Activated B cell treated with CpG ODN at 0.5 μM for 24 hours (primary cell): ENCODE results near the gene TPP2. TPM values are rescaled to one million over a fixed set of nuclear protein-coding genes. Genes with fewer than 3 reads are reported as not detected.

Source experiments
- ATAC-seq: fragments of 200-7000 bp; cut with Tn5 transposase; one replicate; pipeline ENCODE4 v1.10.0; 2021; ENCODE audit warnings: low read depth, mild to moderate bottlenecking, moderate library complexity
- CTCF ChIA-PET: fragments of 350-600 bp; sonication (Branson Sonifier 250); formaldehyde crosslinking; loops from one replicate; lab custom pipeline; 2021; ENCODE audit warnings: antibody characterized with exemption; lab: Charles Lee
- POLR2A ChIA-PET: fragments of 350-600 bp; sonication (Branson Sonifier 250); formaldehyde crosslinking; loops from one replicate; lab custom pipeline; 2021; ENCODE audit warnings: antibody characterized with exemption; lab: Charles Lee
- DNase-seq: peaks from one replicate; pipeline ENCODE4 v3.0.0; 2022
- H3K27ac Mint-ChIP-seq: one replicate; pipeline ENCODE4 v1.8.0; 2020; ENCODE audit warnings: mixed read lengths
- H3K27me3 Mint-ChIP-seq: one replicate; pipeline ENCODE4 v1.8.0; 2021; ENCODE audit warnings: mixed read lengths
- H3K36me3 Mint-ChIP-seq: one replicate; pipeline ENCODE4 v1.8.0; 2021; ENCODE audit warnings: low read depth, mixed read lengths
- H3K4me1 Mint-ChIP-seq: one replicate; pipeline ENCODE4 v1.8.0; 2021; ENCODE audit warnings: mixed read lengths
- H3K4me3 Mint-ChIP-seq: one replicate; pipeline ENCODE4 v1.8.0; 2020; ENCODE audit warnings: mild to moderate bottlenecking, mixed read lengths
- H3K9me3 Mint-ChIP-seq: one replicate; pipeline ENCODE4 v1.8.0; 2020; ENCODE audit warnings: mixed read lengths
- intact Hi-C: fragments of 100-400 bp; cut with micrococcal nuclease; formaldehyde crosslinking; loops from one replicate; pipeline ENCODE4 v1.15.1; 2024
- total RNA-seq: library from RNA; stranded (reverse); gene quantifications from 2 replicates; pipeline ENCODE4 v1.2.3, GENCODE V29; 2022
- TF ChIP-seq, protein P1 (sequence below): fragments of 200-600 bp; IDR thresholded peaks from one replicate; pipeline ENCODE4 v1.8.0; 2022; ENCODE audit warnings: antibody characterized with exemption, mild to moderate bottlenecking

The TPP2 gene
- total RNA-seq, 1 donor from 2014 or later, result 53.1 TPM

DNA sequence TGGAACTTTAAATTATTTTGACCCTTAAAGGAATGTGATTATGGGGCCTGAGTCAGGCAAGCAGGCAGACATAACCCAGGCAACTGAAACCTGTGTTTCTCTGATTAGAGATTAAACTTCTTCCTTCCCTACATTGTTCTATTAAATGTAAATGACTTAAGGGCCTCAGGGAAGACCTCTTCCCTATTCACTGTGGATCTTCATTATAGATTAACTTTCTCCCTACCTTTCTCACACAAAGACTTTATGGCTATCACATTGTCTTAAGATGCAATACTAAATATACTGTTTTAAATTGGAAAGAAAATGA, 106.9 kb downstream of the TPP2 start:
- ChIA-PET POLR2A (no interaction called here), CTCF (no interaction called here)

DNA sequence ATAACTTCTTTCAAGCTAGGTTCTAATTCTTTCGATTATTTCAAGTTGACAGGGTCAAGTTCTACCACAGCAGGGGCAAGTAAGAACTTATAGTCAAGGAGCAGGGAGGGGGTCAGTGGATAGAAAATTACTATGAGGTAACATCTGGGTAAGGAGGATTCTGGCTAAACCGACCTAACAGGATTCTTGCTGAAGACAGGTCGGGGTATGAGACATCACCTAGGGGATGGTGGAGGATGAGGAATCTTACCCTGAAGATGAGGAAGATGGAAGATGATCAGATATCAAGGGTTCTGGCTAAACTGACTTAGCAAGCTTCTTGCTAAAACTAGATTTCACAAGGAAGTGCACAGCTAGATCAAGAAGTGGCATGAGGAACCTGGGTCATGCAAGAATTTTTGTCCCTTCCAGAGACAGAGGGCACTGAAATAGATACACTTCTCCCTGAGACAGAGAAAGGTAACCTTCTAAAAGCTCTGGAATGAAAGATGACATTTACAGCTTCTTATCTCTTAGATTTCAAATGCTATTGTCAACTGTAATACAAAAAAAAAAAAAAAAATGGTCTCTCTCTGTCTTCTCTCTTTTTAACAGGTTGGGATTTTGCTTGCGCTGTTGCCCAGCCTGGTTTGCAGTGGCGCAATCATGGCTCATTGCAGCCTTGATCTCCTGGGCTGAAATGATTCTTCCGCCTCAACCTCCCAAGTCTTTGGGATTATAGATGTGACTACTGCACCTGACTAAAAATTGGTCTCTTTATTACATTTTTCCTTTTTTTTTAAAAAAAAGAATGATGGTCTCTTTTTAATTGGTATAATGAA, 107.7 kb downstream of the TPP2 start:
- DNase-seq, result no peak
- Mint-ChIP-seq H3K4me1 (no peaks in the 10 kb centered on the region), H3K27ac (no peak overlapping the region), H3K9me3 (peaks cover 7% of the 10 kb centered on the region), H3K27me3 (peaks cover 6% of the 10 kb centered on the region), H3K4me3 (no peak overlapping the region), H3K36me3 (no peaks in the 10 kb centered on the region)
- no peak for ATAC-seq
- TF ChIP-seq, protein P1, sequence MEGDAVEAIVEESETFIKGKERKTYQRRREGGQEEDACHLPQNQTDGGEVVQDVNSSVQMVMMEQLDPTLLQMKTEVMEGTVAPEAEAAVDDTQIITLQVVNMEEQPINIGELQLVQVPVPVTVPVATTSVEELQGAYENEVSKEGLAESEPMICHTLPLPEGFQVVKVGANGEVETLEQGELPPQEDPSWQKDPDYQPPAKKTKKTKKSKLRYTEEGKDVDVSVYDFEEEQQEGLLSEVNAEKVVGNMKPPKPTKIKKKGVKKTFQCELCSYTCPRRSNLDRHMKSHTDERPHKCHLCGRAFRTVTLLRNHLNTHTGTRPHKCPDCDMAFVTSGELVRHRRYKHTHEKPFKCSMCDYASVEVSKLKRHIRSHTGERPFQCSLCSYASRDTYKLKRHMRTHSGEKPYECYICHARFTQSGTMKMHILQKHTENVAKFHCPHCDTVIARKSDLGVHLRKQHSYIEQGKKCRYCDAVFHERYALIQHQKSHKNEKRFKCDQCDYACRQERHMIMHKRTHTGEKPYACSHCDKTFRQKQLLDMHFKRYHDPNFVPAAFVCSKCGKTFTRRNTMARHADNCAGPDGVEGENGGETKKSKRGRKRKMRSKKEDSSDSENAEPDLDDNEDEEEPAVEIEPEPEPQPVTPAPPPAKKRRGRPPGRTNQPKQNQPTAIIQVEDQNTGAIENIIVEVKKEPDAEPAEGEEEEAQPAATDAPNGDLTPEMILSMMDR, result no peak
- ChIA-PET POLR2A (no interaction called here), CTCF (no interaction called here)
- intact Hi-C loops, result no loop called here

More for the DNA sequence above, 106.9 kb downstream of the TPP2 start:
- no peak overlapping the region for H3K4me3 Mint-ChIP-seq
- TF ChIP-seq, protein P1, result no peak
- intact Hi-C loops, result no loop called here
- ATAC-seq, result no peak
- no peaks in the 10 kb centered on the region for H3K4me1 Mint-ChIP-seq
- H3K36me3 Mint-ChIP-seq, result no peaks in the 10 kb centered on the region
- no peak overlapping the region for H3K27ac Mint-ChIP-seq
- DNase-seq, result no peak
- H3K9me3 Mint-ChIP-seq, result peaks cover 5% of the 10 kb centered on the region
- H3K27me3 Mint-ChIP-seq, result peaks cover 3% of the 10 kb centered on the region

DNA sequence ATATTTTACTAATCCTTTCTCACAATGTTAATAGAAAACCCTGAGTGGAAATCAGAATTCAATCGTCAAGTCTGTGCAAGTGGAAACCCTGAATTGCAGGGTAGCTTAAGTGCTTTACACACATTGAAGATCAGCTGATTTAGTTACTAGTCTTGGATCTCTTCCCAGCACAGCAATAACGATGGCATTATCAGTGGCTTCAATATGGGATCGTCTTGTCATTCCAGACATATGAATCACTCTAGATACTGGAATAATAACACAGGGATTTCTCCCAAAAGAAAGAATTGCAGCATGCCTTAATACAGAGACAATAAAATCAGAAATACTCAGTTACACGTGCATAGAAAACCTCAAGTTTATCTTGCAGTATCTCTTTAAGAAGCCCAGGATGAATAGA, 110.7 kb downstream of the TPP2 start:
- Mint-ChIP-seq H3K27me3 (peaks cover 7% of the 10 kb centered on the region), H3K36me3 (no peaks in the 10 kb centered on the region), H3K4me3 (no peak overlapping the region), H3K4me1 (no peaks in the 10 kb centered on the region), H3K27ac (no peak overlapping the region), H3K9me3 (peaks cover 7% of the 10 kb centered on the region)
- TF ChIP-seq, protein P1, result no peak
- no peak for DNase-seq
- CTCF ChIA-PET, result no interaction called here
- ATAC-seq, result no peak
- POLR2A ChIA-PET, result no interaction called here
- intact Hi-C loops, result no loop called here

DNA sequence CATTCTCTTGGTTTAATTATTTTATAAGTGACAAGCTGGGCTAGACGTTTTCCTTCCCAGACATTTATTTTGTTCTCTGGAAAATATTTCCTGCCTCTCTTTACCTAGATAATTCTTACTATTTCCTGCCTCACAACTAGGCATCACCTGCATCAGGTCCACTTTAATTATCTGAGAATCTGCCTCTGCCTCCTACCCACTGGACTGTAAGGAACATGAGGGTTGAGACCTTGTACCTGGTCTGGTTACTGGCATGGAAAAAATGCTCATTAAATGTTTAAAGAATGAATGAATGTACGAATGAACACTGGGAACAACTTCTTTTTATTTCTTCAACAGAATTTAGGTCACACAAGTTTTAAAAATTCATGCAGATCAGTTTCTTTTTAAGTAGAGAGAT, 111.4 kb downstream of the TPP2 start:
- Mint-ChIP-seq H3K4me1 (no peaks in the 10 kb centered on the region), H3K27ac (no peak overlapping the region), H3K9me3 (peaks cover 7% of the 10 kb centered on the region), H3K27me3 (peaks cover 7% of the 10 kb centered on the region), H3K36me3 (no peaks in the 10 kb centered on the region), H3K4me3 (no peak overlapping the region)
- DNase-seq (no peak), ATAC-seq (no peak)
- CTCF ChIA-PET, result no interaction called here
- TF ChIP-seq, protein P1, result no peak
- POLR2A ChIA-PET, result no interaction called here
- intact Hi-C loops, result no loop called here

DNA sequence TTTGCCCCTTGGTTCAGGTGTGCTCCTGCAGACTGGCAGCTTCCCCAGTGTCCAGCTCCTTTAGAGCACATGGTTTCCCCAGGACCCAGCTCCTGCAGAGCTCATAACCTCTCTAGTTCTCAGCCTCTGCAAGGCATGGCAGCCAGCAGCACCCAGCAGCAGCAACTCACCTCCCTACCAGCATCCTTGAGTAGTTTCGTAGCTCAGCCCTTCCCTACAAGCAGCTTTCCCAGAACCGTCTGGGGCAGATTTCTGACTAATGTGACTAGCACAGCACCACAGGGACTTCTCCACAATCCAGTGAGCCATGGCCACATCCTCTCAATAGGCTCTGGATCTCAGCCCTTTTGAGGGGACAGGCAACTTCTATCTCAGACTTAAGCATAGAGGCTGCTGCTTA, 112.2 kb downstream of the TPP2 start:
- DNase-seq (no peak), ATAC-seq (no peak)
- Mint-ChIP-seq H3K27ac (no peak overlapping the region), H3K4me3 (no peak overlapping the region), H3K9me3 (peaks cover 7% of the 10 kb centered on the region), H3K27me3 (peaks cover 7% of the 10 kb centered on the region), H3K4me1 (no peaks in the 10 kb centered on the region), H3K36me3 (no peaks in the 10 kb centered on the region)
- TF ChIP-seq, protein P1, result no peak
- POLR2A ChIA-PET, result no interaction called here
- CTCF ChIA-PET, result no interaction called here
- intact Hi-C loops, result no loop called here
